Right cardiac atrium (tissue), 5 donors: ENCODE measurements around the gene KLHL26. TPM values are rescaled to one million over a fixed set of nuclear protein-coding genes. Genes with fewer than 3 reads are reported as not detected.
A peak's percentile ranks its signal among the peaks of the same experiment; 100 is the strongest.

Experiments
- ATAC-seq, 2 donors: fragments of 200-7000 bp; cut with Tn5 transposase; one replicate each; pipeline versions ENCODE4 v1.8.0 to v1.9.1; 2020; ENCODE audit warnings: moderate library complexity in 2 of 2, mild to moderate bottlenecking in 1 of 2
- DNase-seq, 3 donors: peaks; one replicate each; pipeline ENCODE4 v3.0.0-alpha.2; 2020
- H3K27ac ChIP-seq: one replicate; pipeline ENCODE4 v1.5.1; 2013; ENCODE audit warnings: mild to moderate bottlenecking, low read length, control low read depth, moderate library complexity
- H3K27me3 ChIP-seq: one replicate; pipeline ENCODE4 v1.6.1; 2013; ENCODE audit not compliant: control insufficient read depth, insufficient read depth
- H3K4me1 ChIP-seq: one replicate; pipeline ENCODE4 v1.6.1; 2013; ENCODE audit warnings: low read length; ENCODE audit not compliant: control insufficient read depth, insufficient read depth
- H3K4me3 ChIP-seq: one replicate; pipeline ENCODE4 v1.5.1; 2013; ENCODE audit warnings: low read length, control low read depth
- H3K9me3 ChIP-seq: one replicate; pipeline ENCODE4 v1.6.1; 2013; ENCODE audit warnings: low read length; ENCODE audit not compliant: control insufficient read depth
- WGBS: extraction: QIAGEN DNeasy Blood & Tissue Kit; methylation state at CpG from one replicate; pipeline ENCODE4 v1.1.7; 2013; 5-methylcytosine and 5-hydroxymethylcytosine counted together
- intact Hi-C, 4 donors: fragments of 100-400 bp; cut with DNase I; formaldehyde crosslinking; loops; one replicate each; pipeline versions ENCODE4 v1.11.0 to v1.14.0; 2022 to 2023
- polyA plus RNA-seq: library from polyadenylated mRNA; stranded (reverse); fragments of 200-250 nt; gene quantifications from one replicate; pipeline ENCODE4 v1.2.3, GENCODE V29; 2013
- total RNA-seq, 4 donors: library from RNA; stranded (reverse); fragmentation: NEBNext Ultra II Directional; extraction: Animal tissue kit (Norgen Biotek cat#: 25700); gene quantifications; one replicate each; pipeline ENCODE4 v1.2.1, GENCODE V29; 2021
- donor health status: healthy with polysubstance abuse.
- donor health status: DM: no; HTN: yes; CAD: no.
- donor health status: DM: no; HTN: no; CAD: no.
- donor health status: DM: no; HTN: yes; CAD: no; lungs with severe emphysema.
- donor health status: DM: yes; HTN: yes; CAD: no.

The KLHL26 gene
- total and polyA plus RNA-seq, 5 donors: 5.1 to 14.4 (median 9.0) TPM

- H3K27ac ChIP-seq: no peak overlapping the region
- peak; percentile 39 to 40 for ATAC-seq
- intact Hi-C loops: no loop called here
- H3K27me3 ChIP-seq: no peaks in the 10 kb centered on the region
- H3K9me3 ChIP-seq: no peaks in the 10 kb centered on the region
- WGBS: 7% methylated on average over 32 of the region's 32 CpGs
- DNase-seq: peak in 2 of 3 donors; percentile 63 to 72
- no peak overlapping the region for H3K4me3 ChIP-seq
- no peaks in the 10 kb centered on the region for H3K4me1 ChIP-seq
These were observed 33.4 kb upstream of the KLHL26 start for GRCh38 chr19:18603255-18603957.

GRCh38 chr19:18603958-18604819 is 32.6 kb upstream of the KLHL26 start:
- Histone ChIP-seq H3K4me1 (no peaks in the 10 kb centered on the region), H3K9me3 (no peaks in the 10 kb centered on the region), H3K4me3 (no peak overlapping the region), H3K27ac (no peak overlapping the region), H3K27me3 (no peaks in the 10 kb centered on the region)
- intact Hi-C loops: no loop called here
- DNase-seq: peak in 1 of 3 donors; percentile 60
- WGBS: 16% methylated on average over 26 of the region's 26 CpGs
- ATAC-seq: peak; percentile 40 to 42

- intact Hi-C loops: no loop called here
- Histone ChIP-seq H3K4me3 (no peak overlapping the region), H3K27me3 (no peaks in the 10 kb centered on the region), H3K27ac (no peak overlapping the region), H3K4me1 (no peaks in the 10 kb centered on the region), H3K9me3 (no peaks in the 10 kb centered on the region)
- ATAC-seq (no peak), DNase-seq (no peak)
- WGBS: 16% methylated on average over 10 of the region's 10 CpGs
These were observed 32.0 kb upstream of the KLHL26 start for GRCh38 chr19:18604820-18605159.

DNA sequence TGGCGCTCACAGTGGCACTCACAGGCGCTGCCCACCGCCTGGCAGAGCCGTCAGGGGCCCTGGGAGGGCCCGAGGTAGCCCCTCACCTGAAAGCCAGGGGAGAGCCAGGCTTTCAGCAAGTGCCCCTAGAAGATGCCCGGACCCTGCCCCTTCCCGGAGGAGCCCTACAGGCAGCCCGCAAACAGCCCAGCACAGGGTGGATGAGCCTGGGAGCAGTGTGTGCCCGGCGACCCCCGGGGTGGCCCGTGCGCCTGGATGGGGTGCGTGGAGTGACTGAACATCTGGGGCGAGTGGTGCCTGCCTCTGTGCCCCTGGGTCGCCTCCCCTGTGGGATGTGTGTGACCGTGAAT is 31.7 kb upstream of the KLHL26 start:
- 7% methylated on average over 17 of the region's 17 CpGs for WGBS
- ATAC-seq (no peak), DNase-seq (peak in 1 of 3 donors; percentile 47)
- Histone ChIP-seq H3K4me1 (no peaks in the 10 kb centered on the region), H3K9me3 (no peaks in the 10 kb centered on the region), H3K27me3 (no peaks in the 10 kb centered on the region), H3K4me3 (no peak overlapping the region), H3K27ac (no peak overlapping the region)
- intact Hi-C loops: no loop called here

- Histone ChIP-seq H3K9me3 (no peaks in the 10 kb centered on the region), H3K27ac (no peak overlapping the region), H3K4me1 (no peaks in the 10 kb centered on the region), H3K27me3 (no peaks in the 10 kb centered on the region), H3K4me3 (peak overlapping the region; percentile 52)
- DNase-seq (peak in 1 of 3 donors; percentile 57), ATAC-seq (no peak)
- WGBS: 2% methylated on average over 65 of the region's 65 CpGs
- intact Hi-C loops: no loop called here
These were observed 31.1 kb upstream of the KLHL26 start for GRCh38 chr19:18605546-18606280.

DNA sequence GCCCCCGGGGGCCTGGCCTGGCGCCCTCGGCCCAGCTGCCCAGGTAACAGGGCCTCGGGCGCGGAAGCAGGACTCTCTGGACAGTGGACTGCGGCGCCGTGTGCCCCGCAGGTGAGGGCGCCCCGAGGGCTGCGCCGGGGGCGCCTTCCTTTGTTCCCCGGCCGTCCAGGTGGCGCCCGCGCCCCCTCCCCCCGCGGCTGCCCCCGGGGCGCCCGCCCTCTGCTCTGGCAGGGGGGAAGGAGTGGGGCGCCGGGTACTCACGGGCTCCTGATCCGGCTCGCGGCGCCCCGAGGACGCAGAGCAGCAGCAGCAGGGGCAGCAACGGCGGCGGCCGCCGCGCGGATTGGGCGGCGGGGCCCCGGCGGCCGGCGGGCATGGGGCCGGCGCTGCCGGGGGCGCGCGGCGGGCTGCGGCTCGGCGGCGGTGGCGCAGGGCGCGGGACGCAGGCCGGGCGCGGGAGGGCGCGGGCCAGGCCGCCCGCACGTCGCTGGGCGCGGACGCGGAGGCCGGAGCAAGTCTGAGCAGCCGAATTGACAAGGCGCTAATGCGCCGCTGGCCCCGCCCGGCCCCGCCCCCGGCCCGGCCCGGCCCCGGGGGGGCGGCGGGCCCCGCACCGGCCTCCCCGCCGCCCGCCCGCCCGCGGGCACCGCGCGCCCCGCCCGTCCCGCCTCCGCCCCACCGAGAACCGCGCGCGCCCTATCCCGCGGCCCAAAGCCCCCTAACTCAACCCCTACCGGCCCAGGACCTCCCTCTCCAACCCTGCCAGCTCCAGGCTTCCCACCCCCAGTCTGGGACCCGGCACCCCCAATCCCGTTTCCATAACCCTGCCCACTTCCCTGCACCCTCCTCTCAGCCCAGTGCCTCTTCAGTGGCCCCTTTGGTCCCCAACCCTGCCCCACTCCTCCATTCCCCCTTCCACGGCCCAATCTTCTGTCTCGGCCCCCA is 30.3 kb upstream of the KLHL26 start, which contains the start of gene CRLF1:
TSS of gene CRLF1 (minus strand) at position 519 of the 945 bp plus-strand sequence. CDS start at position 376, 143 bp downstream.
- Histone ChIP-seq H3K4me3 (peak within 1 kb of the TSS; percentile 52), H3K27me3 (no peaks in the 10 kb centered on the region), H3K27ac (no peak within 1 kb of the TSS), H3K4me1 (no peaks in the 10 kb centered on the region), H3K9me3 (no peaks in the 10 kb centered on the region)
- ATAC-seq (no peak), DNase-seq (peak in 1 of 3 donors; percentile 55)
- intact Hi-C loops: no loop called here
- under 1% methylated on average over 113 of the region's 116 CpGs for WGBS

- ATAC-seq (no peak), DNase-seq (peak in 1 of 3 donors; percentile 39)
- peak overlapping the region; percentile 52 for H3K4me3 ChIP-seq
- no peaks in the 10 kb centered on the region for H3K4me1 ChIP-seq
- WGBS: 2% methylated on average over 67 of the region's 68 CpGs
- no peaks in the 10 kb centered on the region for H3K9me3 ChIP-seq
- H3K27me3 ChIP-seq: no peaks in the 10 kb centered on the region
- intact Hi-C loops: no loop called here
- H3K27ac ChIP-seq: no peak overlapping the region
These were observed 29.4 kb upstream of the KLHL26 start for GRCh38 chr19:18607226-18608101.

GRCh38 chr19:18608102-18608804 is 28.6 kb upstream of the KLHL26 start:
- Histone ChIP-seq H3K4me3 (no peak overlapping the region), H3K4me1 (no peaks in the 10 kb centered on the region), H3K27me3 (no peaks in the 10 kb centered on the region)

More at GRCh38 chr19:18608102-18608804, 28.6 kb upstream of the KLHL26 start:
- H3K27ac ChIP-seq: no peak overlapping the region
- WGBS: 25% methylated on average over 5 of the region's 5 CpGs
- intact Hi-C loops: no loop called here
- no peak for DNase-seq
- no peaks in the 10 kb centered on the region for H3K9me3 ChIP-seq
- no peak for ATAC-seq
